NCI-H1105 (cell line): Measurements from ENCODE around the gene MAPKAPK2.
"Not testable (repeated sequence)": the region's sequence is repeated elsewhere in the genome, so short reads cannot be mapped to it uniquely, and the experiment has no call there.

Experiments used
- DNase-seq: peaks from one replicate; lab custom pipeline; 2025; lab: John Stamatoyannopoulos, UW

Gene MAPKAPK2

GRCh38 chr1:206774093-206774492 is 89.4 kb downstream of the MAPKAPK2 start:
- DNase-seq = no peak

GRCh38 chr1:206776229-206776628 is 91.5 kb downstream of the MAPKAPK2 start:
- DNase-seq = no peak

GRCh38 chr1:206778031-206778430 is 93.3 kb downstream of the MAPKAPK2 start:
- no peak for DNase-seq

- DNase-seq = not testable (repeated sequence)
Measured at GRCh38 chr1:206778911-206779310, 94.2 kb downstream of the MAPKAPK2 start.

- DNase-seq = no peak
Measured at GRCh38 chr1:206779638-206780037, 94.9 kb downstream of the MAPKAPK2 start.

GRCh38 chr1:206782448-206782847 is 97.7 kb downstream of the MAPKAPK2 start:
- no peak for DNase-seq

- DNase-seq = no peak
Measured at GRCh38 chr1:206783506-206783905, 98.8 kb downstream of the MAPKAPK2 start.
